GM21367 (cell line): Measurements from ENCODE around the gene MFSD6L.

Source experiments
- ATAC-seq: cut with Tn5 transposase; IDR thresholded peaks from one replicate; pipeline ENCODE4 v1.9.1; 2021; ENCODE audit not compliant: unreplicated experiment

MFSD6L gene, protein sequence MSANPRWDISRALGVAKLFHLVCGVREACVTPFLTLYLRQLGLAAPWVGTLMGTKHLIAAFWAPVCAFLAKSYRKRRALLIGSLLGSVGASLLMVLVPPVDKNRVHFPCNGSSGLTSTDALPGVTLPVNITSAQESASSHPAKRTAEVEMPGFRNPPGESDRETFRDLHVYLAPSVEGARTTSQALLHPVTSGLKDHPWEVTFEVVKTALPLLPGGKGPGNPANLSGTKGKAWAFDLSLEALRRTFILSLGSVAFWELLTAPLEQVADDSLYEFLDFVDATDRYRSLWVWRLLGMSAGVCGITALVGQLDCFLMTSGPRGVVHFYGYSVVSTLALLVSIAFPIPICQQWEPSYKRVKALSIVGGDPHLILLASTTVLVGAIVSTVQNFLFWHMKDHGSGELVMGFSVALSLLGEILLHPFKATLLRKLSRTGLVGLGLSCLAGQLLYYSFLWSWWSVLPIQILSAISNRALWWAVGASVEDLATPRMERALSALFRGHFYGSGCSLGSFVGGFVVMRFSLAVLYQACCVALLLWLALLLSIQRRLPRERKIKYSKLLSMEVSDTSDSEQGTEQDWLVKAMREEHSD

GRCh38 chr17:8798846-8799569 lies at the start of gene MFSD6L:
MFSD6L (minus strand) TSS chr17:8799365; CDS start chr17:8799120, 245 bp downstream.
- ATAC-seq = no peak

GRCh38 chr17:8847891-8848290 lies 48.7 kb upstream of the MFSD6L start:
- no peak for ATAC-seq

DNA sequence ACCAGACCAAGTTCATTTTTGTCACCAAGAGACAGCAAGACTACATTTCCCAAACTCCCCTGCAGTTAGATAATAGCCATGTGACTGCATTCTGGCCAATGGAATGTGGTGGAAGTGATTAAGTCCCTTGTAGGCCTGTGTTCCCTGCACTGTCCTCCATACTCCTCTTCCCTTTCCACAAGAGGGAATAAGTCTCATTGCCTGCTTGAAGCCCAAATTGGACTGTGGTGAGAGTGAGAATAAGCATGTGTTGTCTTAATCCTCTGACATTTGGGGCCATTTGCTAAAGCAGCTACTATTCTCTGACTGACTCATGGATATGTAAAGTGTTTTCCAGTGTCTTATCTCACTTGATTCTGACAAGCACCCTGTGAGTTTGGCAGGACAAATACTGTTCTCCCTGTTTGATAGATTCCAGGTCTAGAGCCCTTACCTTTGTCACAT lies 47.6 kb upstream of the MFSD6L start:
- ATAC-seq = no peak

DNA sequence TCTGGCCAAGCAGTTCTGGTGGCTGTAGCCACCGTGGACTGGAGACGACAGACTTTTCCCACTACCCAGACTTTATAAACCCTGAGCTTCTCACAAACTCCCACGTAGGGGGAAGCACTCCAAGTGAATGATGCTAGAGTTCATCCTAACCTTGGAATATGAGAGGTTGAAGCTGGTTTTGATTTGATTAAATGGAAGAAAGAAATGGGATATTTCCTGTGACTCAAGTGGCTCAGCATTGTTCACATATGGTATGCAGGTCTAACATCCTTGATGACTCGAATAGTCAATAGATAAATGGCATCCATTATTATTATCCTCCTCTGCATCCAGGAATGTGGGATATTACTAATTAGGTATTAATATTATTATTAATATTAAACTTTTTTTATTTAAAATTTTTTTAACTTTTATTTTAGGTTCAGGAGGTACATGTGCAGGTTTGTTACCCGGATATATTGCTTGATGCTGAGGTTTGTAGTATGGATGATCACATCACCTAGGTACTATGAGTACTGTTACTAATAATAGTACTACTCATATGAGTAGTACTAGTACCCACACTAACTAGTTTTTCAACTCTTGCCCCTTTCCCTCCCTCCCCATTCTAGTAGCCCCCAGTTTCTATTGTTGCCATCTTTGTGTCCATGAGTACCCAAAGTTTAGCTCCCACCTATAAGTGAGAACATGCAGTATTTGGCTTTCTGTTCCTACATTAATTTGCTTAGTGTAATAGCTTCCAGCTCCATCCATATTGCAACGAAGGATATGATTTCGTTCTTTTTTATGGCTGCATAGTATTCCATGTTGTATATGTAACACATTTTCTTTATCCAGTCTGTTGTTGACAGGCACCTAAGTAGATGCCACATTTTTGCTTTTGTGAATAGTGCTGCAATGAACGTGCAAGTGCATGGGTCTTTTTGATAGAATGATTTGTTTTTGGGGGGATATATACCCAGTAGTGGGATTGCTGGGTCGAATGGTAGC lies 45.4 kb upstream of the MFSD6L start:
- no peak for ATAC-seq

- no peak for ATAC-seq
These were observed 44.2 kb upstream of the MFSD6L start for GRCh38 chr17:8843344-8843743.

- ATAC-seq = no peak
These were observed 42.7 kb upstream of the MFSD6L start for GRCh38 chr17:8841844-8842243.

- ATAC-seq = no peak
These were observed 40.3 kb upstream of the MFSD6L start for GRCh38 chr17:8839410-8839935.

GRCh38 chr17:8838551-8839095 lies 39.5 kb upstream of the MFSD6L start:
- ATAC-seq = no peak

DNA sequence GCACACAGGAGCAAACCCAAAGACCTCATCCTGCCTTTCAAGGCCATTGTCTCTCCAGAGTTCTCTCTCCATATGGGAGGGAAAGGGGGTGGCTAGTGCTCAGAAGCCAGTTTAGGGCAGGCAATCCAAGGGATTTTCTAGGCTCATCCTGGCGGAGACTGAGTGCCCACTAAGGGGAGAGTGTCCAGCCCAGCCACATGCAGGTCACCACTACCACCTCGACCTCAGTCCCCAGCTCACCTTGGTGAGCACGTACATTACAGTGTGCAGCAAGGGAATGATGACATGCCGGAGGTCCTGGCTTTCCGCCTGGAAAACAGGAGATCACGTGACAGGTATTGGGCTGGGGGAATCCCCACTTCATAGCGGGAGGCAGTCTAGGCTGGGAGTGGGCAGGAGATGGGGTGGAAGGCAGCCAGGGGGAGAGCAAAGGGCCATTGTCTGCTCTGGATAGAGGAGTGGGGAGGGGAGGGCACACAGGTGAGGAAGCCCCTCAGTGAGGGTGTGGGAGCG lies 38.5 kb upstream of the MFSD6L start:
- ATAC-seq = no peak

- ATAC-seq = no peak
These were observed 37.8 kb upstream of the MFSD6L start for GRCh38 chr17:8836821-8837562.

GRCh38 chr17:8835631-8836364 lies 36.6 kb upstream of the MFSD6L start:
- ATAC-seq = no peak

DNA sequence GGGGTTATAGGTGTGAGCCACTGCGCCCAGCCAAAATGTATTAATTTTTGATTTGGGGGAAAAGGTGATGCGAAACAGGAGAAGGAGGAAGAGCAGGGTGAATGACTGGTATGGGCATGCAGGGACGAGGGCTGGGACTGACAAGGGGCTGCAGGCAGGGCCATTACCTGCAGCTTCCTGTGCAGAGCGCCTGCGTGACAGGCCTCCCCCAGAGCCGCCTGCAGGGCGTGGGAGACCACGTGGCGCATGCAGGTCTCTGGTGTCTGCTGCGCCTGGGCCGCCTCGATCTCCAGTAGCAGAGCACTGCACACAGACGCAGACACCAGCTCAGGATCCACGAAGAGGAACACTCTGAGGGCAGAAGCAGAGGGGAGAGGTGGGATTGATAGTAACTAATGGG lies 35.9 kb upstream of the MFSD6L start:
- ATAC-seq = no peak

DNA sequence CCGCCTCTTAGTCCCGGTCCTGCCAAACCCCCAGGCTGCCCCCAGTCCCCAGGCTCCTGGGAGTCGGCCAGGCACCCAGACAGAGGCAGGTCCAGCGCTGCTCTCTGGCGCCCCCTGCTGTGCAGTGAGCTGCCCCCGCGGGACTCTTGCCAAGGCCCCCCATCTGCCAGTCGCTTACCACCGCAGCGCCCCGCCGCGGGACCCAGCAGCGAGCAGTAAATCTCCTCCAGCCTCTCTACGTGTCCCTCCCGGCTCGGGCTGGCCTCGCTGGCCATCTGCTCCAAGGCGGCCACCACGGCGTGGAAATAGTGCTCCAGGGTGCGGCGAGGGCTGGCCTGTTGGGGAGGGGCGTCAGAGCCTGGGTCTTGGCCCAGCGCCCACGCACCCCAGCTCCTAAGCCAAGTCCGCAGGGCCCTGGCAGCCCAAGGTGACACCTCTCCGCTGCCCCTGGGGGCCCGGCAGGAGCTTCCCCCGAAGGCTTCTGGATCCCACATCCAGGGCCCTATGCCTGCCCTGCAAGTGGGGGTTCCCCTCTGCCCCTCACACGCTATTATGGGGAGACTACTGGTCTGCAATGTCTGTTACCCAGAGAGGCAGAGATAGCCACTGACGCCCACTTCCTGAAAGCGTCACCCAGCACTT lies 33.7 kb upstream of the MFSD6L start:
- ATAC-seq = no peak

DNA sequence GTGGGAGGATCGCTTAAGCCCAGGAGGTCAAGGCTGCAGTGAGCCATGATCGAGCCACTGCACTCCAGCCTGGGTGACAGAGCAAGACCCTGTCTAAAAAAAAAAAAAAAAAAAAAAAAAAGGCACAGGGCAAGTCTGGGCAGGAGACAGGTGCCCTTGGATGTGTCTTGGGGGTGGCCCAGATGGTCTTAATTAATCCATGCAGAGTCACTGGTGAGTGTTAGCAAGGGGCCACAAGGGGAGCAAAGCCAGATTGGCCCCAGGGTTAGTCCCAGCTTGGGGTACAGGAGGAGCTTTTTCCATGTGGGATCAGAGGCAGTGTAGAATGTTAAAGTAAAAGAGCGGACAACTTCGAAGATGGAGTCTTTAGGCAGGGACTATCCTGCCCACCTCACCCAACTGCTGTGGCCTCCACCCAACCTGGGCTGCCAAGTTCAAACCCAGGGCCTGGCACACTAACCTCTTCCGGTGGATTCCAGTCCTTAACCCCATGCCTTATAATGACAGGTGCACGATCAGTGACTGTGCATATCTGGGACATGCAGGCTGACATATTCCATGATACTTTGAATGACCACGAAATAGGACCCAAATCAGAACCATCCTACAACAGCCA lies 32.2 kb upstream of the MFSD6L start:
- ATAC-seq = no peak

DNA sequence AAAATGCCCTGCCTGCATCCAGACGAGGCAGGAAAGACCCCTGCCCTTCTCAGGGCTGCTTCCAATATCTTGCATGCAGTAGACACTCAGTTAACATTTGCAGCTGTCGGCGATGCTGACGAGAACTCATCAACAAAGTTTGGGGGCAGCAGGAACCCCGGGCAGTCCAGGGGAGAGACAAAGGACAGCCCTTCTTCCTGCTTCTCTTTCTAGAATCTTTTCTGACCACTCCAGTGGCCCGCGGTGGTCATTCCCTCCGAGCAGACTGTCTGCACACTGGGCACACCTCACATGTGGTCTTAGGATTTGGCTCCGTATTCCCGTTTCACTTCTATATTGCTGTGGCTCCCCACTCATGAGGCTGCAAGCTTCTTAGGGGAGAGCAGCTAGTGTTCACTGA lies 31.0 kb upstream of the MFSD6L start:
- ATAC-seq = no peak

GRCh38 chr17:8829036-8829941 lies 30.1 kb upstream of the MFSD6L start:
- ATAC-seq = no peak

DNA sequence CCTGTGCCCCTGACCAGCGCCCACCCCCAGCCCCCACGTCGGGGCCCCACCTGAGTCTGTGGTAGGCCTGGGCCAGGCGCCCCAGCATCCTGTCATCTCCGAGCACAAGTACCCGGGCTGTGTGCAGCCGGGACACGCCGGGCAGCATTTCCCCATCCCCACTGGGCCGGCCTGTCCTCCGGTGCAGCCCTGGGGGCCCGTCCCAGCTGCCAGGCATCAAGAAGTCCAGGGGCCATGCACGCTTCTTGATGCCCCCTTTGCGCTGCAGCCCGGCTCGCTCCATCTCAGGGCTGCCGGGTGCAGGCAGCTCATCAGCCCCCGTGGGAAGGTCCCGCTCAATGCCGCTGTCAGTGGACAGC lies 29.3 kb upstream of the MFSD6L start:
- ATAC-seq = no peak
